D341Med (cell line): ENCODE measurements around the gene TAF1B.
A peak's percentile ranks its signal among the peaks of the same experiment; 100 is the strongest.

ENCODE experiments used
- DNase-seq: peaks from one replicate; pipeline ENCODE4 v3.0.0; 2012; ENCODE audit warnings: low spot score

TAF1B gene

DNA sequence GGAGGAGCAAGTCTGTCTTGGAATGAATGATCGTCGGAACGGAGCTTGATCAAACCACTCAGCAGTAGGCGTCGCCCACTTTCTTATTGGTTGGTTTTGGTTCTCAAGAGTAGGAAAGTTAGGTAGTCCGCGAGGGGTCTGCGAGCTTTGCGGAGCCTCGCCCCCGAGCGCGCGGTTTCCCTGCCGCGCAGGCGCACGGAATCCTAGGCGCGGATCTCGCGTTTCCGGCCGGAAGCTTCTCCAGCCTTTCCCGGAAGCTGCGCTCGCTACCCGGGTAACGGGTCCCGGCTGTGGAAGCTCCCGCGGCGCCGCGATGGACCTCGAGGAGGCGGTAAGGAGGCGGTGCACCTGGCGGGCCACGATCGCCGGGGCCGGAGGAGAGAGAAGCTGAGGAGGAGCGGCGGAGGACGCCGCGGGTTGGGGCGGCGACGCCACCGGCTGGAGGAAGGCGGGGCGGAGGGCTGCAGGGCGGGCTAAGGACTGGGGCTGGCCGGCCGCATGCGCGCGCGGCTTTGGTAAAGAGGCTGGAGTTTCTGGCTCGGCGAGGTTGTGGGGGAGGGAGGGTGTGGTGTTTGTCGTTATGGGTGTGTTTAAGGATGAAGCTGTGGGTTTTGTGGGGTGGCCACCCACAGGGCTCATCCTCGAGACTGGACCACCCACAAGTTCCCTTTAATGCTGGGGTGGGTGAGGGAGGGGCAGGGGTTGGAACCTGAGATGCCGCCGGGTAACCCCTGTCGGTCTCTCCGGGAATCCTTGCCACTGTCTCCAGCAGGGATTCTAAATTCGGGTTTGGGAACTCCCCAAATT is at the start of gene TAF1B:
Gene TAF1B (plus strand): TSS at position 246 of the 807 bp plus-strand sequence. CDS start 68 bp downstream, at position 314.
- peak; percentile 96 for DNase-seq

DNA sequence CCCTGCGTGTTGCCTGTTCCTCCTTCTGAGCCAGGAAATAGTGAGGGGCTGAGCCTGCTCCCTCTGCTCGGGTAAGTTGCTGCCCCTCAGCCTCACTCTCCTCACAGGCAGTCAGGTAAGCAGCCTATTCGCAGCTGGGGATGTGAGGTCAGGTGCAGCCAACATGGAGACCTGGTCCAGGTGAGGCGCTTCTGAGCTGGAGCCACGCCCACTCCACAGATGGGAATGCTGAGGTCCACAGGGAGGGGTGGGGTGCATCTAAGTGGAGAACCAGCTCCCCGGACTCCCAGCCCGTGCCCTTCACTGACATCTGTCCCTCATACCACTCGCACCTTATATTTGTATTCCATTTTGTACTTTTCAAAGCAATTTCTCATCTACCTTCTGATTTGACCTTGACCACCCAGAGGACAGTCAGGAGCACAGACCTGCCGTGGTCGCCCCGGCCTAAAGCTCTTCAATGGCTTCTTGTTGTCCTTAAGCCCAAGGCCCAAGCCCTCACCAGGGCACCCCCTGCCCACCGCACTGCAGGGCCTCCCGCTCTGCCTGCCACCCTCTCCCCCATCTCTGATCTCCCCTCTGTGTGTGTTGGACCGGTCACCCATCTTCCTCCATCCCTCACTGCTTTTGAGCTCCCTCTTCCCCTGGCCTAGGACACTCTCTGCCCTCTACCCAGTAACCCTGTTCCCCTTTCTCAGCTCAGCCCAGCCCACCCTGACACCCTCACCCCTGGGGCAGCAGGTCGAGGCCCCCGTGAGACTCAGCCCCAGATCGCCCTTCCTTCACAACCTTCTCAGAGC is 49.2 kb upstream of the TAF1B start:
- no peak for DNase-seq

DNA sequence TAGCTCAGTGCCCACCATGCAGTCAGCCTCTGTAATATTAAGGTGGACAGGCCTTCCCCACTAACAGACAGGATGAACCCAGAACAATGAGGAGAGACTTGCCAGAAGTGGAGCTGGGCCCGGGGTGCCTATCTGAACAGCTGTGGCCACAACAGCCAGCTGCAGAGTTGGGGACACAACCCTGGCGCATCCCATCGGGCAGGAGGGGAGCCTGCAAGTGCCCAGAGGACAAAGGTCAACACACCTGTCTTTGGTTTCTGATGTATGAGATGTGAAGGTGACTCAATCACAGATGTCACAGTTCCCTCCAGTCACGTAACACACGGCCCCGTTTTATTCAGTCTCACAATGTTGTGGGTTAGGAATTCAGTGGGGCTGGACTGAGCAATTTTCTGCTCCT is 48.2 kb upstream of the TAF1B start:
- no peak for DNase-seq

- no peak for DNase-seq
Measured at GRCh38 chr2:9796056-9797010, 46.9 kb upstream of the TAF1B start.

- no peak for DNase-seq
Measured at GRCh38 chr2:9797086-9797485, 46.2 kb upstream of the TAF1B start.

GRCh38 chr2:9797681-9798556 is 45.4 kb upstream of the TAF1B start:
- DNase-seq, result no peak

GRCh38 chr2:9799011-9799596 is 44.2 kb upstream of the TAF1B start:
- no peak for DNase-seq

DNA sequence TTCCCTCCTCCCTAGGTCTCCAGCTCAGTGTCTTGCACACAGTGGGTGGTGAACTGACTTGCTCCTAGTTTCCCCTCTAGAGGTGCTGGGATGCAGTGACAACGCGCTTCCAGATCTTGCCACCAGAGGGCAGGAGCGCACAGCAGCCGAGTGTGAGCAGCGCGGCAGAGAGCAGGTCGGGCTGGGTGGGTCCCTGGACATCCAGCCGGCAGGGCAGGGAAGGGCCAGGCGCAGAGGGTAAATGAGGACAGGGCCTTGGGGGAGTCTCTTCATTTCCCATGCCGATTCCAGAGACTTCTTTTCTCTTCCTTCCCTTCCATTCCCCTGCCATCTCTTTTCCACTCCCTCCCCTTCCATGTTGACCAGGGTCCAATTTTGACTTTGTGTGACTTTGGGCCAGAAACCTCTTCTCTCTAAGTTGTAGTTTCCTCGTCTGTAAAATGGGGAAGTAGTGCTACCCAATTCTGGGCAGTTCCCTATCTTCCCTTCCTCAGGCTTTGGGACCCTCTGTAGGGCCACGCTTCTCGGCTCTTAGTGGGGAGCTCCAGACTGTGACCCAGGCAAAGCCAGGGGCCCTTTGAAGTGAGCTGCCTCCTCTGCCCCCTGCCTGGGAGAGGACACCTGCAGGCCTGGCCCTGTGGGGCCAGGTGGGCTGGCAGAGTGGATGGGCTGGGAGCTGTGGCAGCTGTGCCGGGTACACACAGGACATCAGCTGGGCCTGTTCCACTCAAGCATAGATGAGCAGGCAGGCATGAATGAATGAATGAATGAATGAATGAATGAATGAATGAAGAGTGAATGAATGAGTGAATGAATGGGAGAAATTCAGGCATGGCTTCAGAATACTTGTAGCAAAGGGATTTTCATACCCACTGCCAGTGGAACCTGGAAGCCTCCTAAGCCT is 43.3 kb upstream of the TAF1B start:
- peak; percentile 91 for DNase-seq

GRCh38 chr2:9800639-9800974 is 42.7 kb upstream of the TAF1B start:
- no peak for DNase-seq

- no peak for DNase-seq
Measured at GRCh38 chr2:9800975-9801726, 42.1 kb upstream of the TAF1B start.

GRCh38 chr2:9802576-9802993 is 40.7 kb upstream of the TAF1B start:
- no peak for DNase-seq

GRCh38 chr2:9803023-9803805 is 40.1 kb upstream of the TAF1B start:
- no peak for DNase-seq

- DNase-seq, result no peak
Measured at GRCh38 chr2:9805435-9806297, 37.6 kb upstream of the TAF1B start.

DNA sequence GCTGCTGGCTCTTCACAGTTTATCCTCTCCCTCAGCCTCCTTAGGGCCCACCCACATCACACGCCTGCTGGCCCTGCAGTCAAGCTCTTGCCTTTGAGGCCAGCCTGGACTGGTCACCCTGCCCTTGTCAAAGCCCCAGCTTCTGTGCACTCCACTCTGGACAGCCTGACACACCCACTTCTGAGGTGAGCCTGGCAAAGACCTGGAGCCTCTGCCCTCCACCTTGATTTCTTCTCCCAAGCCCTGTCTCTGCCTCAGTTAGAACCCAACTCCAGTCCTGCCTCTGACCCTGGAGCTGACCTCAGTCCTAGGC is 37.0 kb upstream of the TAF1B start:
- DNase-seq, result no peak

- DNase-seq, result no peak
Measured at GRCh38 chr2:9806656-9807055, 36.6 kb upstream of the TAF1B start.

- DNase-seq, result no peak
Measured at GRCh38 chr2:9807056-9807455, 36.2 kb upstream of the TAF1B start.

DNA sequence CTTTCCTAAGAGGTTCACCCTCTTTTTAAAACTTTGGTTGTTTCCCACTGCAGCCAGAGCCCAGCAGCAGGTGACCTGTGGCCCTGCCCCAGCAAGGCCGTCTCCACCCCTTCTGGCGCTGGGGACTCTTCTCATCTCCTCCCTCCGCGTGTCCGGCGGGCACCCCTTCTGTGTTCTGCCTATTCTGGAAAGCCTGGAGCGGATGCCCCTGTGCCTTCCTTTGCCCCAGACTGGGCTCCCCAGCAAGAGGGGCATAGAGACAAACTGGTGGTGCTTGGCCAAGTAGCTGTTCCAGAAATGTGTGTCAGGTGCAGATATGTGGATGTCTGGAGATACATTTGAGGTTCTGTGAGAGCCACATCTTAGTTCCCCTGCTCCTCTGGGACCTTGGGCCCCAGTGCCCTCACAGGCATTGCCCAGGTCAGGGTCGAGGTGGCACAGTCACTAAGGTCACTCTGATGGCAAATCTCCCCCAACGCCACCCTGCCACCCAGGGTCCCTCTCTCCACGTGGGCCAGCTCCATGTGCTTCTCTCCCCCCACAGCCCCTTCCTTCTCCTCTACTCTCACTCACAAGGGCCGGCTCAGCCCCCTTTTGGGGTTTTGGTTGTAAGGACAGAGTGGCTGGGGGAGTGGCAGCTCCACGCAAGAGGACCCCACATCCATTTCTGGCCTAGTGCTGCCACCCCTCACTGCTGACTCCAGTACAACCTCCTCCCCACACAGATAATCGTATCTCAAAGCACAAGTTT is 35.5 kb upstream of the TAF1B start:
- DNase-seq, result no peak
